Kidney epithelial cell (primary cell): ENCODE measurements around the gene ZNF765. TPM values are rescaled to one million over a fixed set of nuclear protein-coding genes. Genes with fewer than 3 reads are reported as not detected.
A peak's percentile ranks its signal among the peaks of the same experiment; 100 is the strongest.
"Not testable (repeated sequence)": the region's sequence is repeated elsewhere in the genome, so short reads cannot be mapped to it uniquely, and the experiment has no call there.

Experiments used
- DNase-seq: peaks from one replicate; pipeline ENCODE4 v3.0.0-alpha.2; 2010; ENCODE audit warnings: low read depth
- H3K27me3 ChIP-seq: 2 replicates; pipeline ENCODE4 v1.6.0; 2011; ENCODE audit warnings: low read length; ENCODE audit not compliant: control insufficient read depth, insufficient read depth
- H3K36me3 ChIP-seq: 2 replicates; pipeline ENCODE4 v1.5.1; 2011; ENCODE audit warnings: low read length; ENCODE audit not compliant: control insufficient read depth, insufficient read depth
- H3K4me3 ChIP-seq: 2 replicates; pipeline ENCODE4 v1.5.1; 2011; ENCODE audit warnings: low read depth, mild to moderate bottlenecking, control low read depth, low read length
- total RNA-seq: library from RNA; depleted of rRNA; stranded (reverse); fragments of >200 nt; gene quantifications from 2 replicates; pipeline ENCODE4 v1.2.3, GENCODE V29; 2015
- TF ChIP-seq, protein P1 (sequence below): IDR thresholded peaks from 2 replicates; pipeline ENCODE4 v1.5.1; 2011; ENCODE audit warnings: mild to moderate bottlenecking, moderate library complexity, low read length, control low read depth, inconsistent platforms; ENCODE audit not compliant: insufficient read depth, poor library complexity, severe bottlenecking

ZNF765 gene
- 8.8 and 9.0 TPM in 2 replicates for total RNA-seq

DNA sequence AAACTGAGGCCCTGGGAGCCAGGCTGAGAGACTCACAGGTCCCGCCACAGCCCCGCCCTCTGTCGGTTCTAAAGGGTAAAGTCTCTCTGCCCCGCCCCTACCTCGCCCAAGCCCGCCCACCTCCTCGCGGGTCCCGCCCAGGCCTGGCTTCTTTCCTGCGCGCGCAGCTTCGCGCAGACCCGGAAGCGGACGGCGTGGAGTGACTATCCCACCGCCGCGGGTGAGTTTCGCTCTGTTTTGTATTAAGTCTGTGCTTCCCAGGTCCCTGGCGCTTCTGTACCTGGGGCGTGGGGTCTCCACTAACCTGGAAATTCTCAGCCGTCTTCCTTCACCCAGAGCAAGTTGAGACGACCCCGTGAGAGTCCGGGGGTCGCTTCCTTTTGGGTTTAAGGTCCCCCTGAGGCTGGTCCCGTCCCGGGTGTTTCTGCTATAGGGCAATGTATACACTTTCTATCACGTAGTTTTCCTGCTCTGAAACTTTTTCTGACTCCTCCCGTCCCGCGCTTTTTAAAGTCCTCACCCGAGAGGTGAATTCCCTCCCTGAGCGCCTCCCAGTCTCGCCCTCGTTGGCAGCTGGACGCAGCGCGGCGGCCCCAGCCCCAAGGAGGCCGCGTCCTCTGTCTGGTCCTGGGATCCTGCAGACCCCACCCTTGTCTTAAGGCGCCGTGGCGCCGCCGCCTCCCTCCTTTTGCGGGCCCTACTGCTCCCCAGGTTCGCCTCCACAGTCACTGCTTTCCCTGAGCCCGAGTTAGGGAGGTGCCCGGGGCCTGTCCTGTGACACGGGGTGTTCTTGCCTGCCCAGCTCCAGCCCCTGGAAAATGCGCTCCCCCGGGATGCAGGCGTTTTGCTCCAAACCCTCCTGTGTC is at the start of gene ZNF765:
Gene ZNF765 (plus strand): TSS at position 176 of the 866 bp plus-strand sequence. CDS start 2,867 bp downstream, outside the sequence.
- TF ChIP-seq, protein P1, sequence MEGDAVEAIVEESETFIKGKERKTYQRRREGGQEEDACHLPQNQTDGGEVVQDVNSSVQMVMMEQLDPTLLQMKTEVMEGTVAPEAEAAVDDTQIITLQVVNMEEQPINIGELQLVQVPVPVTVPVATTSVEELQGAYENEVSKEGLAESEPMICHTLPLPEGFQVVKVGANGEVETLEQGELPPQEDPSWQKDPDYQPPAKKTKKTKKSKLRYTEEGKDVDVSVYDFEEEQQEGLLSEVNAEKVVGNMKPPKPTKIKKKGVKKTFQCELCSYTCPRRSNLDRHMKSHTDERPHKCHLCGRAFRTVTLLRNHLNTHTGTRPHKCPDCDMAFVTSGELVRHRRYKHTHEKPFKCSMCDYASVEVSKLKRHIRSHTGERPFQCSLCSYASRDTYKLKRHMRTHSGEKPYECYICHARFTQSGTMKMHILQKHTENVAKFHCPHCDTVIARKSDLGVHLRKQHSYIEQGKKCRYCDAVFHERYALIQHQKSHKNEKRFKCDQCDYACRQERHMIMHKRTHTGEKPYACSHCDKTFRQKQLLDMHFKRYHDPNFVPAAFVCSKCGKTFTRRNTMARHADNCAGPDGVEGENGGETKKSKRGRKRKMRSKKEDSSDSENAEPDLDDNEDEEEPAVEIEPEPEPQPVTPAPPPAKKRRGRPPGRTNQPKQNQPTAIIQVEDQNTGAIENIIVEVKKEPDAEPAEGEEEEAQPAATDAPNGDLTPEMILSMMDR = peak; percentile 60
- Histone ChIP-seq H3K36me3 (no peaks in the 10 kb centered on the region), H3K27me3 (no peaks in the 10 kb centered on the region), H3K4me3 (peak within 1 kb of the TSS; percentile 72)
- no peak for DNase-seq

DNA sequence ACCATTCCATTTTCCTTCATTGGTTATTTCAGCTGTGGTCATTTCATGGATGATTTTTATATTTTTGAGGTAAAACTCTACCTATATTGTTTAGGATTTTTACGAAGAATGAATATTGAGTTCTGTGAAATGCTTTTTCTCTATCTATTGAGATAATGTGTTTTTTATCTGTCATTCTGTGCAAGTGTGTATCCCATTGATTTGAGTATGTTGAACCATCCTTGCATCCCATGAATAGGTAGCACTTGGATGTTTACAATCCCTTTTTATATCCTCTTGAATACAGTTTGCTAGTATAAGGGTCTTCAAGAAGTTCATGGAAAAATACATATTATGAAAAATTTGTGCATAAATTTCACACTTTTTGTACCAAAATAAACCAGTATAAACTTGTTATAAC is 39.2 kb upstream of the ZNF765 start:
- TF ChIP-seq, protein P1 = no peak
- no peaks in the 10 kb centered on the region for H3K27me3 ChIP-seq
- H3K4me3 ChIP-seq = no peak overlapping the region
- DNase-seq = no peak
- H3K36me3 ChIP-seq = no peaks in the 10 kb centered on the region

DNA sequence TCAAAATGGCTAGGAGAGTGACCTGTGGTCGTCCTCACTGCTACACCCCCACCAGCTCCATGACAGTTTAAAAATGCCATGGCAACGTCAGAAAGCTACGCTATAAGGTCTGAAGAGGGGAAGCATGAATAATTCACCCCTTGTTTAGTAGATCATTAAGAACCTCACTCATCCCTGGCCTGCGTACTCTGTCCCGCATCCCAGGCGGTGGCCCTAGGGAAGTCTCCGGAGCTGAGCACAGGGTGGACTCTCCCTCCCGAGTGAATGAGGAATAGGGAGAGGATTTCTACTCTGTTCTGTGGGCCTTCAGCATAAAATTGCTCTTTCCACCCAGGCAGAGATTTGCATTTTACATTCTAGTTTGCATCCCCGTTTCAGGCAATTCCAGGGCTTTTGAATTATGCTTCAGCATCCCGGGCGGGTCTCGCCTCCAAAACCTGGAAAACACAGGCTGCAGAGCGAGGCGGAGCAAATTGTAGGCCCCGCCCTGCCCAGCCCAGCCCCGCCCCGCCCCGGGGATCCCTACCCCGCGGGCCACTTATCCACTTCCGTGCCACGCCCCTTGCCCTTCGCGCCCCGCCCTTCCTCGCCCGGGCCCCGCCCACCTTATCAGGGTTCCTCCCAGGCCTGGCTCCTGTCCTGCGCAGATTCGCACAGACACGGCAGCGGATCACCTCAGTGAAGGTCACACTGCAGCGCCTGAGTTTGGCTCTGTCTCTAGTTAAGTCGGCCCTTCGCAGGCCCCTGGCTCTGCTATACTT is 36.9 kb upstream of the ZNF765 start:
- H3K27me3 ChIP-seq = no peaks in the 10 kb centered on the region
- no peak overlapping the region for H3K4me3 ChIP-seq
- no peak for DNase-seq
- H3K36me3 ChIP-seq = no peaks in the 10 kb centered on the region
- TF ChIP-seq, protein P1 = no peak

DNA sequence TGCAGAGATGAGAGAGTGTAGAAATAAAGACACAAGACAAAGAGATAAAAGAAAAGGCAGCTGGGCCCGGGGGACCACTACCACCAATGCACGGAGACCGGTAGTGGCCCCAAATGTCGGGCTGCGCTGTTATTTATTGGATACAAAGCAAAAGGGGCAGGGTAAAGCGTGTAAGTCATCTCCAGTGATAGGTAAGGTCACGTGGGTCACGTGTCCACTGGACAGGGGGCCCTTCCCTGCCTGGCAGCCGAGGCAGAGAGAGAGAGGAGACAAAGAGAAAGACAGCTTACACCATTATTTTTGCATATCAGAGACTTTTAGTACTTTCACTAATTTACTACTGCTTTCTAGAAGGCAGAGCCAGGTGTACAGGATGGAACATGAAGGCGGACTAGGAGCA is 34.9 kb upstream of the ZNF765 start:
- DNase-seq, H3K4me3 ChIP-seq, H3K36me3 ChIP-seq, H3K27me3 ChIP-seq: not testable (repeated sequence)

GRCh38 chr19:53365134-53365898 is 29.6 kb upstream of the ZNF765 start, which contains the start of gene ZNF525:
ZNF525 (plus strand) TSS chr19:53365705; CDS start chr19:53372282, 6,577 bp downstream.
- H3K36me3 ChIP-seq = no peaks in the 10 kb centered on the region
- H3K4me3 ChIP-seq = peak within 1 kb of the TSS; percentile 56
- H3K27me3 ChIP-seq = no peaks in the 10 kb centered on the region
- DNase-seq = peak; percentile 32
- TF ChIP-seq, protein P1 = peak; percentile 32
